Measurements from ENCODE around the gene PRKD2. TPM values are rescaled to one million over a fixed set of nuclear protein-coding genes. Genes with fewer than 3 reads are reported as not detected.

PRKD2 gene
- total RNA-seq, 1 donor from 2014 or later: 14.9 TPM

GRCh38 chr19:46736531-46737297, 19.8 kb upstream of the PRKD2 start:
- Histone ChIP-seq H3K9me3 (ENCODE audit: low read depth) (no peaks in the 10 kb centered on the region), H3K79me2 (ENCODE audit: low read depth) (peaks cover 83% of the 10 kb centered on the region), H3K4me1 (no peaks in the 10 kb centered on the region), H3K4me3 (no peak overlapping the region), H3K27me3 (no peaks in the 10 kb centered on the region), H2AFZ (replicated peaks) (no peak overlapping the region), H3K36me3 (peaks cover 4% of the 10 kb centered on the region), H3F3A (ENCODE audit: low read depth) (no peaks in the 10 kb centered on the region), H3K27ac (no peak overlapping the region), H4K20me1 (ENCODE audit: low read depth) (peaks cover 85% of the 10 kb centered on the region), H3K4me2 (no peak overlapping the region), H3K9ac (no peak overlapping the region)
- H3K36me3 Mint-ChIP-seq: peaks cover 25% of the 10 kb centered on the region
- peaks cover 8% of the 10 kb centered on the region for H3K4me1 Mint-ChIP-seq
- H3K27ac Mint-ChIP-seq: no peak overlapping the region
- no peaks in the 10 kb centered on the region for H3K9me3 Mint-ChIP-seq
- TF ChIP-seq CTCF (IDR thresholded peaks at IDR 0.05): no peak
- TF ChIP-seq EZH2 (IDR thresholded peaks at IDR 0.05): no peak
- TF ChIP-seq EZH2phosphoT487 (IDR thresholded peaks at IDR 0.05): no peak
- no peak overlapping the region for H3K4me3 Mint-ChIP-seq
- DNase-seq (ENCODE audit: low spot score): peak; percentile 52
- H3K27me3 Mint-ChIP-seq (ENCODE audit: insufficient read depth, low read depth): peaks cover 8% of the 10 kb centered on the region

GRCh38 chr19:46733690-46734292, 16.9 kb upstream of the PRKD2 start:
- Histone ChIP-seq H3K79me2 (ENCODE audit: low read depth) (peaks cover 58% of the 10 kb centered on the region), H3K4me2 (no peak overlapping the region), H2AFZ (replicated peaks) (no peak overlapping the region), H3F3A (ENCODE audit: low read depth) (no peaks in the 10 kb centered on the region), H3K9me3 (ENCODE audit: low read depth) (no peaks in the 10 kb centered on the region), H3K27ac (no peak overlapping the region), H3K4me3 (no peak overlapping the region), H3K27me3 (no peaks in the 10 kb centered on the region), H3K9ac (no peak overlapping the region), H3K4me1 (no peaks in the 10 kb centered on the region), H4K20me1 (ENCODE audit: low read depth) (peaks cover 85% of the 10 kb centered on the region), H3K36me3 (peaks cover 4% of the 10 kb centered on the region)
- Mint-ChIP-seq H3K36me3 (peaks cover 36% of the 10 kb centered on the region), H3K9me3 (no peaks in the 10 kb centered on the region), H3K4me1 (peaks cover 8% of the 10 kb centered on the region), H3K27me3 (ENCODE audit: insufficient read depth, low read depth) (peaks cover 8% of the 10 kb centered on the region), H3K27ac (no peak overlapping the region), H3K4me3 (no peak overlapping the region)
- no peak for DNase-seq (ENCODE audit: low spot score)
- TF ChIP-seq EZH2 (IDR thresholded peaks at IDR 0.05) (no peak), EZH2phosphoT487 (IDR thresholded peaks at IDR 0.05) (no peak), CTCF (IDR thresholded peaks at IDR 0.05) (no peak)

- Histone ChIP-seq H4K20me1 (ENCODE audit: low read depth) (peaks cover 85% of the 10 kb centered on the region), H3F3A (ENCODE audit: low read depth) (no peaks in the 10 kb centered on the region), H3K4me1 (no peaks in the 10 kb centered on the region), H3K27ac (no peak overlapping the region), H3K36me3 (peaks cover 4% of the 10 kb centered on the region), H3K79me2 (ENCODE audit: low read depth) (peaks cover 56% of the 10 kb centered on the region), H3K9me3 (ENCODE audit: low read depth) (no peaks in the 10 kb centered on the region), H3K27me3 (no peaks in the 10 kb centered on the region), H3K4me3 (no peak overlapping the region), H3K4me2 (no peak overlapping the region), H3K9ac (no peak overlapping the region), H2AFZ (replicated peaks) (no peak overlapping the region)
- TF ChIP-seq EZH2 (IDR thresholded peaks at IDR 0.05) (no peak), CTCF (IDR thresholded peaks at IDR 0.05) (no peak), EZH2phosphoT487 (IDR thresholded peaks at IDR 0.05) (no peak)
- Mint-ChIP-seq H3K4me3 (no peak overlapping the region), H3K27me3 (ENCODE audit: insufficient read depth, low read depth) (peaks cover 8% of the 10 kb centered on the region), H3K4me1 (peaks cover 8% of the 10 kb centered on the region), H3K9me3 (no peaks in the 10 kb centered on the region), H3K27ac (no peak overlapping the region), H3K36me3 (peaks cover 33% of the 10 kb centered on the region)
- no peak for DNase-seq (ENCODE audit: low spot score)
Observed at GRCh38 chr19:46732966-46733689, 16.2 kb upstream of the PRKD2 start.
